HepG2 (cell line): ENCODE measurements around the gene LRRTM3. TPM values are rescaled to one million over a fixed set of nuclear protein-coding genes. Genes with fewer than 3 reads are reported as not detected.

Experiments used
- ATAC-seq: fragments of 200-7000 bp; cut with Tn5 transposase; 3 replicates; pipeline ENCODE4 v1.9.1; 2020; ENCODE audit warnings: mild to moderate bottlenecking, moderate library complexity
- BruUV-seq: library from RNA; stranded (reverse); fragments of 400-500 nt; replicated peaks from 2 replicates; lab custom pipeline; 2021; lab: Mats Ljungman, UMichigan
- CTCF ChIA-PET: fragments of 300-600 bp; formaldehyde crosslinking; extraction: SDS; loops from one replicate; lab custom pipeline; 2021; ENCODE audit warnings: low total read pairs, inconsistent platforms, low intra/inter-chr PET ratio; lab: Yijun Ruan, JAX
- POLR2A ChIA-PET: fragments of 350-600 bp; sonication (Branson Sonifier 250); formaldehyde crosslinking; loops from one replicate; lab custom pipeline; 2020; ENCODE audit warnings: antibody characterized with exemption, inconsistent platforms; lab: Yijun Ruan, JAX
- DNase-seq: peaks from one replicate; pipeline ENCODE4 v3.0.0-alpha.2; 2015; ENCODE audit warnings: low spot score
- FAIRE-seq: peaks from 3 replicates; lab custom pipeline; 2011; peaks lifted over from hg19 to GRCh38; lab: Jason Lieb, UNC
- H2AFZ ChIP-seq: one replicate; pipeline ENCODE4 v1.6.1; 2011; ENCODE audit warnings: low read length, inconsistent platforms
- H3K27ac ChIP-seq: fragments of 300-600 bp; 3 replicates; pipeline ENCODE4 v1.8.0; 2011; ENCODE audit warnings: mixed run types, mild to moderate bottlenecking, mixed read lengths, low read length, inconsistent platforms; ENCODE audit not compliant: insufficient read depth; ENCODE audit errors: extremely low read length
- H3K27me3 ChIP-seq, 2 experiments: fragments of 200-600 bp in 1 of 2; 2 replicates in 1 of 2; 3 replicates in 1 of 2; pipeline versions ENCODE4 v1.6.0 to v1.8.0; 2011; ENCODE audit warnings: low read length in 2 of 2, mild to moderate bottlenecking in 2 of 2, moderate library complexity in 2 of 2, inconsistent platforms in 1 of 2; ENCODE audit not compliant: insufficient read depth in 2 of 2, control insufficient read depth in 1 of 2
- H3K36me3 ChIP-seq, 2 experiments: fragments of 200-600 bp in 1 of 2; replicated peaks in 1 of 2; 2 replicates in 1 of 2; 3 replicates in 1 of 2; pipeline versions ENCODE4 v1.5.1 to v1.8.0; 2011; ENCODE audit warnings: low read length in 2 of 2, inconsistent platforms in 1 of 2; ENCODE audit not compliant: insufficient read depth in 2 of 2, control insufficient read depth in 1 of 2
- H3K4me1 ChIP-seq: 2 replicates; pipeline ENCODE4 v1.5.1; 2012; ENCODE audit warnings: low read length, inconsistent platforms; ENCODE audit not compliant: insufficient read depth
- H3K4me2 ChIP-seq: 2 replicates; pipeline ENCODE4 v1.6.0; 2011; ENCODE audit warnings: low read depth, low read length, inconsistent platforms
- H3K4me3 ChIP-seq, 3 experiments: fragments of 200-600 bp in 1 of 3; sonication (generic), shearing (Covaris generic) in 1 of 3; replicated peaks in 1 of 3; 2 replicates each; pipeline ENCODE4 v1.5.1; 2011 to 2016; ENCODE audit warnings: low read length in 3 of 3, inconsistent platforms in 2 of 3, low read depth in 2 of 3, mild to moderate bottlenecking in 2 of 3, control low read depth in 1 of 3, mixed read lengths in 1 of 3; ENCODE audit not compliant: insufficient read depth in 1 of 3
- H3K79me2 ChIP-seq: one replicate; pipeline ENCODE4 v1.6.1; 2011; ENCODE audit warnings: low read length, inconsistent platforms; ENCODE audit not compliant: insufficient read depth
- H3K9ac ChIP-seq: 2 replicates; pipeline ENCODE4 v1.6.0; 2011; ENCODE audit warnings: mild to moderate bottlenecking, low read depth, low read length, inconsistent platforms; ENCODE audit not compliant: insufficient read depth
- H3K9me3 ChIP-seq: 2 replicates; pipeline ENCODE4 v1.5.1; 2012; ENCODE audit warnings: mild to moderate bottlenecking, low read length
- H4K20me1 ChIP-seq: 2 replicates; pipeline ENCODE4 v1.6.0; 2011; ENCODE audit warnings: inconsistent platforms, mild to moderate bottlenecking, low read length, moderate library complexity; ENCODE audit not compliant: insufficient read depth
- AGO1 ChIP-seq: fragments of 200-400 bp; formaldehyde crosslinking; IDR thresholded peaks from 2 replicates; pipeline ENCODE4 v1.6.1; 2017; ENCODE audit warnings: mild to moderate bottlenecking, low read depth, low read length, moderate library complexity; ENCODE audit not compliant: poor library complexity, severe bottlenecking
- MZF1 ChIP-seq: sonication (generic); formaldehyde crosslinking; IDR thresholded peaks from 2 replicates; pipeline ENCODE4 v1.8.1; 2023; ENCODE audit warnings: mild to moderate bottlenecking, missing genetic modification reagents, borderline replicate concordance
- SNRNP70 ChIP-seq: fragments of 200-400 bp; formaldehyde crosslinking; IDR thresholded peaks from 2 replicates; pipeline ENCODE4 v1.6.1; 2017; ENCODE audit warnings: mild to moderate bottlenecking, low read depth, low read length, moderate library complexity
- SUZ12 ChIP-seq: fragments of 150-350 bp; IDR thresholded peaks from 2 replicates; pipeline ENCODE4 v1.6.1; 2014; ENCODE audit warnings: low read depth, low read length
- ZFP82 ChIP-seq: sonication (generic); formaldehyde crosslinking; IDR thresholded peaks from 2 replicates; pipeline ENCODE4 v1.5.1; 2020; ENCODE audit warnings: mild to moderate bottlenecking, missing genetic modification reagents, borderline replicate concordance
- ZNF205 ChIP-seq: IDR thresholded peaks from 2 replicates; pipeline ENCODE4 v1.6.1; 2018; ENCODE audit warnings: missing biosample characterization, missing genetic modification reagents
- ZNF883 ChIP-seq: sonication (generic); formaldehyde crosslinking; IDR thresholded peaks from 2 replicates; pipeline ENCODE4 v1.5.1; 2020; ENCODE audit warnings: mild to moderate bottlenecking, missing genetic modification reagents; ENCODE audit errors: not compliant biosample characterization
- WGBS: methylation state at CpG from one replicate; pipeline ENCODE4 v1.1.6; 2017; ENCODE audit warnings: low lambda C conversion rate; 5-methylcytosine and 5-hydroxymethylcytosine counted together
- in situ Hi-C: cut with HindIII; loops from 2 replicates; pipeline ENCODE4 v1.10.0; 2017; ENCODE audit warnings: low pct_unique_long_range_greater_than_20kb; ENCODE audit not compliant: extremely low pct_ligation_motif_present
- intact Hi-C: fragments of 100-400 bp; cut with micrococcal nuclease; formaldehyde crosslinking; loops from one replicate; pipeline ENCODE4 v1.10.0; 2022; ENCODE audit not compliant: unreplicated experiment
- polyA plus RNA-seq, 8 experiments: library from polyadenylated mRNA; depleted of rRNA in 3 of 8; stranded (reverse) in 7 of 8; unstranded in 1 of 8; fragments of >200 nt; fragmentation: Illumina TruSeq in 4 of 8; extraction: Trizol in 4 of 8; gene quantifications; 2 replicates each; pipeline versions ENCODE4 v1.2.1 to v1.2.3, GENCODE V29; 2011 to 2016; ENCODE audit warnings: low read depth in 4 of 8, missing spikeins in 1 of 8, mixed read lengths in 1 of 8; ENCODE audit not compliant: insufficient read depth in 1 of 8
- total RNA-seq, 5 experiments: library from RNA; depleted of rRNA; stranded (reverse); fragments of >200 nt; fragmentation: Illumina TruSeq; extraction: Trizol; gene quantifications; 2 replicates each; pipeline ENCODE4 v1.2.3, GENCODE V29; 2016; ENCODE audit warnings: low read depth in 1 of 5
- TF ChIP-seq, protein P1 (sequence below): sonication (generic); formaldehyde crosslinking; IDR thresholded peaks from 2 replicates; pipeline ENCODE4 v1.5.0; 2020; ENCODE audit warnings: mild to moderate bottlenecking, missing genetic modification reagents, borderline replicate concordance
- TF ChIP-seq, protein P2 (sequence below): sonication (generic); formaldehyde crosslinking; IDR thresholded peaks from 2 replicates; pipeline ENCODE4 v1.5.0; 2020; ENCODE audit warnings: missing genetic modification reagents
- TF ChIP-seq, protein P3 (sequence below): sonication (generic); formaldehyde crosslinking; IDR thresholded peaks from 2 replicates; pipeline ENCODE4 v1.4.0; 2020; ENCODE audit warnings: mild to moderate bottlenecking, missing genetic modification reagents

The LRRTM3 gene
- total and polyA plus RNA-seq, 2 of the 13 experiments (the other 11 are each of a cell fraction or from before 2014, with no cell fraction given) = not detected

DNA sequence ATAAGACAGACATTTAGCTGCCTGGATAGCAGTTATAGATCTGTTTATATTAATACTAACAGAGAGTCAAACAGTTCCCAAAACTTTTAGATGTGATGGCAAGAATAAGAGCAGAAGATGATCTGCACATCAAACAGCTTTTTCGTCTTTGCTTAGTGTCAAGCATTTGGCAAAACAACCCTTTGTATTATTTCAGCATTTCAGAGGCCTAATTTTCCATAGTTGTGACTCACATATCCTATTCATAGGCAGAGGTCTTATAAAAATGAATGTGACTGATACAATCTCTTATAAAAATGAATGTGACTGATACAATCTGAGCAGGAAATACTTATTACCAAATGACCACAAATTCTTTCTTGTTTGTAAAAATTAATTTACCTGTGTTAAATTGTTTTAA is 71.2 kb downstream of the LRRTM3 start (continued):
- TF ChIP-seq, protein P1, sequence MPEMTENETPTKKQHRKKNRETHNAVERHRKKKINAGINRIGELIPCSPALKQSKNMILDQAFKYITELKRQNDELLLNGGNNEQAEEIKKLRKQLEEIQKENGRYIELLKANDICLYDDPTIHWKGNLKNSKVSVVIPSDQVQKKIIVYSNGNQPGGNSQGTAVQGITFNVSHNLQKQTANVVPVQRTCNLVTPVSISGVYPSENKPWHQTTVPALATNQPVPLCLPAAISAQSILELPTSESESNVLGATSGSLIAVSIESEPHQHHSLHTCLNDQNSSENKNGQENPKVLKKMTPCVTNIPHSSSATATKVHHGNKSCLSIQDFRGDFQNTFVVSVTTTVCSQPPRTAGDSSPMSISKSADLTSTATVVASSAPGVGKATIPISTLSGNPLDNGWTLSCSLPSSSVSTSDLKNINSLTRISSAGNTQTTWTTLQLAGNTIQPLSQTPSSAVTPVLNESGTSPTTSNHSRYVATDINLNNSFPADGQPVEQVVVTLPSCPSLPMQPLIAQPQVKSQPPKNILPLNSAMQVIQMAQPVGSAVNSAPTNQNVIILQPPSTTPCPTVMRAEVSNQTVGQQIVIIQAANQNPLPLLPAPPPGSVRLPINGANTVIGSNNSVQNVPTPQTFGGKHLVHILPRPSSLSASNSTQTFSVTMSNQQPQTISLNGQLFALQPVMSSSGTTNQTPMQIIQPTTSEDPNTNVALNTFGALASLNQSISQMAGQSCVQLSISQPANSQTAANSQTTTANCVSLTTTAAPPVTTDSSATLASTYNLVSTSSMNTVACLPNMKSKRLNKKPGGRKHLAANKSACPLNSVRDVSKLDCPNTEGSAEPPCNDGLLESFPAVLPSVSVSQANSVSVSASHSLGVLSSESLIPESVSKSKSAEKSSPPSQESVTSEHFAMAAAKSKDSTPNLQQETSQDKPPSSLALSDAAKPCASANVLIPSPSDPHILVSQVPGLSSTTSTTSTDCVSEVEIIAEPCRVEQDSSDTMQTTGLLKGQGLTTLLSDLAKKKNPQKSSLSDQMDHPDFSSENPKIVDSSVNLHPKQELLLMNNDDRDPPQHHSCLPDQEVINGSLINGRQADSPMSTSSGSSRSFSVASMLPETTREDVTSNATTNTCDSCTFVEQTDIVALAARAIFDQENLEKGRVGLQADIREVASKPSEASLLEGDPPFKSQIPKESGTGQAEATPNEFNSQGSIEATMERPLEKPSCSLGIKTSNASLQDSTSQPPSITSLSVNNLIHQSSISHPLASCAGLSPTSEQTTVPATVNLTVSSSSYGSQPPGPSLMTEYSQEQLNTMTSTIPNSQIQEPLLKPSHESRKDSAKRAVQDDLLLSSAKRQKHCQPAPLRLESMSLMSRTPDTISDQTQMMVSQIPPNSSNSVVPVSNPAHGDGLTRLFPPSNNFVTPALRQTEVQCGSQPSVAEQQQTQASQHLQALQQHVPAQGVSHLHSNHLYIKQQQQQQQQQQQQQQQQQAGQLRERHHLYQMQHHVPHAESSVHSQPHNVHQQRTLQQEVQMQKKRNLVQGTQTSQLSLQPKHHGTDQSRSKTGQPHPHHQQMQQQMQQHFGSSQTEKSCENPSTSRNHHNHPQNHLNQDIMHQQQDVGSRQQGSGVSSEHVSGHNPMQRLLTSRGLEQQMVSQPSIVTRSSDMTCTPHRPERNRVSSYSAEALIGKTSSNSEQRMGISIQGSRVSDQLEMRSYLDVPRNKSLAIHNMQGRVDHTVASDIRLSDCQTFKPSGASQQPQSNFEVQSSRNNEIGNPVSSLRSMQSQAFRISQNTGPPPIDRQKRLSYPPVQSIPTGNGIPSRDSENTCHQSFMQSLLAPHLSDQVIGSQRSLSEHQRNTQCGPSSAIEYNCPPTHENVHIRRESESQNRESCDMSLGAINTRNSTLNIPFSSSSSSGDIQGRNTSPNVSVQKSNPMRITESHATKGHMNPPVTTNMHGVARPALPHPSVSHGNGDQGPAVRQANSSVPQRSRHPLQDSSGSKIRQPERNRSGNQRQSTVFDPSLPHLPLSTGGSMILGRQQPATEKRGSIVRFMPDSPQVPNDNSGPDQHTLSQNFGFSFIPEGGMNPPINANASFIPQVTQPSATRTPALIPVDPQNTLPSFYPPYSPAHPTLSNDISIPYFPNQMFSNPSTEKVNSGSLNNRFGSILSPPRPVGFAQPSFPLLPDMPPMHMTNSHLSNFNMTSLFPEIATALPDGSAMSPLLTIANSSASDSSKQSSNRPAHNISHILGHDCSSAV (CRISPR knock-in tag) = no peak
- TF ChIP-seq ZNF205 (CRISPR knock-in tag) (no peak), ZNF883 (no peak)

DNA sequence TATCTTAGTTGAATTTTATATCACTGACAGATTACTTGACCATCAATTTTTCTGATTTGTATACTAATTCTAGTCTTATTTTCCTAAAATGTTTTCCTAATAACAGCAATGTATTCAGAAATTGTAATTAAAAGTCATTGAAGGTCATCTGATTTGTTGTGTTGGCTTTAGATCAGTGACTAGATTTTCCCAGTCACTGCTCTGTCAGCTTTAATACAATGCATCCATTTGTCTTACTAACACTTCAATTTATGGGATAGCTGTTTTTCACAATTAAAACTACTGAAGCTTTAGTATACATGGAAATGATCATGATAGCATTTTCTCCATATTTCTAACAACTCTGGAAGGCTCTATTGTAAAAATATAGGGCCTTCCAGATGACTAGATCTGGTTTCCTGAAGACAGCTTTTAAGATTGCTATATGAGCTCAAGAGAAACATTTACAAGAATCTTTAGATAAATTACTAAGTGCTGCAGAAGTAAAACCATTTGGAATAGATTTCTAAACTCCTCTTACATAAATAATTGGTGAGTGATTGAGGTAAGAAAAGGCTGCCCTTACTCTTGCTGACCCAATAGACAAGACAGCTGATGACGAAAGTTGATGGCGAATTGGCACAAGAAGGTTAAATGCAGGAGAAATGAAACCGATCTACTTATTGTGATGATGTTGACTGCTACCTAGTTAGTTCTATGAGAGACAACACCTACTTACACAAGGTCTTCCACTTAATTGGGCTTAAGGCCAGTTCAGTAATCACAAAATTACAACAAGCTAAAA is 74.1 kb downstream of the LRRTM3 start:
- H3K4me1 ChIP-seq = no peaks in the 10 kb centered on the region
- WGBS = 50% methylated on average over 3 of the region's 3 CpGs
- CTCF ChIA-PET = no interaction called here
- intact Hi-C loops = no loop called here
- H3K27me3 ChIP-seq = no peaks in the 10 kb centered on the region
- in situ Hi-C loops = no loop called here
- FAIRE-seq (no peak), ATAC-seq (no peak), DNase-seq (no peak)
- no peak overlapping the region for H3K9ac ChIP-seq
- no peaks in the 10 kb centered on the region for H3K9me3 ChIP-seq
- H3K4me2 ChIP-seq = no peak overlapping the region
- H3K36me3 ChIP-seq = no peaks in the 10 kb centered on the region
- no TSS peak for BruUV-seq
- no peaks in the 10 kb centered on the region for H3K79me2 ChIP-seq
- POLR2A ChIA-PET = no interaction called here
- no peak overlapping the region for H3K27ac ChIP-seq
- no peak overlapping the region for H2AFZ ChIP-seq
- no peak overlapping the region for H3K4me3 ChIP-seq
- H4K20me1 ChIP-seq = no peaks in the 10 kb centered on the region
- TF ChIP-seq SUZ12 = no peak
- no peak for TF ChIP-seq AGO1
- no peak for TF ChIP-seq ZFP82 (CRISPR knock-in tag)
- no peak for TF ChIP-seq MZF1
- TF ChIP-seq, protein P2, sequence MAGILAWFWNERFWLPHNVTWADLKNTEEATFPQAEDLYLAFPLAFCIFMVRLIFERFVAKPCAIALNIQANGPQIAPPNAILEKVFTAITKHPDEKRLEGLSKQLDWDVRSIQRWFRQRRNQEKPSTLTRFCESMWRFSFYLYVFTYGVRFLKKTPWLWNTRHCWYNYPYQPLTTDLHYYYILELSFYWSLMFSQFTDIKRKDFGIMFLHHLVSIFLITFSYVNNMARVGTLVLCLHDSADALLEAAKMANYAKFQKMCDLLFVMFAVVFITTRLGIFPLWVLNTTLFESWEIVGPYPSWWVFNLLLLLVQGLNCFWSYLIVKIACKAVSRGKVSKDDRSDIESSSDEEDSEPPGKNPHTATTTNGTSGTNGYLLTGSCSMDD = no peak
- TF ChIP-seq, protein P3, sequence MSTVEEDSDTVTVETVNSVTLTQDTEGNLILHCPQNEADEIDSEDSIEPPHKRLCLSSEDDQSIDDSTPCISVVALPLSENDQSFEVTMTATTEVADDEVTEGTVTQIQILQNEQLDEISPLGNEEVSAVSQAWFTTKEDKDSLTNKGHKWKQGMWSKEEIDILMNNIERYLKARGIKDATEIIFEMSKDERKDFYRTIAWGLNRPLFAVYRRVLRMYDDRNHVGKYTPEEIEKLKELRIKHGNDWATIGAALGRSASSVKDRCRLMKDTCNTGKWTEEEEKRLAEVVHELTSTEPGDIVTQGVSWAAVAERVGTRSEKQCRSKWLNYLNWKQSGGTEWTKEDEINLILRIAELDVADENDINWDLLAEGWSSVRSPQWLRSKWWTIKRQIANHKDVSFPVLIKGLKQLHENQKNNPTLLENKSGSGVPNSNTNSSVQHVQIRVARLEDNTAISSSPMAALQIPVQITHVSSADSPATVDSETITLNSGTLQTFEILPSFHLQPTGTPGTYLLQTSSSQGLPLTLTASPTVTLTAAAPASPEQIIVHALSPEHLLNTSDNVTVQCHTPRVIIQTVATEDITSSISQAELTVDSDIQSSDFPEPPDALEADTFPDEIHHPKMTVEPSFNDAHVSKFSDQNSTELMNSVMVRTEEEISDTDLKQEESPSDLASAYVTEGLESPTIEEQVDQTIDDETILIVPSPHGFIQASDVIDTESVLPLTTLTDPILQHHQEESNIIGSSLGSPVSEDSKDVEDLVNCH (CRISPR knock-in tag) = no peak
- TF ChIP-seq SNRNP70 = no peak
